Measurements from ENCODE around the gene EFEMP1. TPM values are rescaled to one million over a fixed set of nuclear protein-coding genes. Genes with fewer than 3 reads are reported as not detected.
A peak's percentile ranks its signal among the peaks of the same experiment; 100 is the strongest.

EFEMP1 gene
- total and polyA plus RNA-seq, 8 donors, result 7.0 to 50.8 (median 21.0) TPM

DNA sequence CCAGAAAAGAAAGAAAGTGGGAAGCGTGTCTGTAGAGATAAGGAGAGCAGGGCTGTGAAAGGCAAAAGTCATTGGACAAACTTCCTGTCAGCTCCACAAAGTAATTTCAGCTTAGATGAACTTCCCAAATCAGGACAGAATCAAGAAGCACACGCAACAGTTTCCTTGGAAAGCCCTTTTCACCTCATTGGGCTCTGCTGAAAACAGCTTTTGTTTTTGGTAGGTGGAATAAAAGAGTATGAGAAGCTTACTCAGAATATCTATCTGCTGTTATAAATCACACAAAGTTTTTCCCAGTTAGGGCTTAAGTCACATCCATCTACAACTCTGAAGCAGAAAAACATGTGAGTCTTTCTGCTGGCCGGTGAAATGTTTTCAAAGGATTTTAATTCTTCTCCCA lies 42.4 kb upstream of the EFEMP1 start:
- Histone ChIP-seq H3K27ac (peak overlapping the region in 3 of 4 donors; percentile 11 to 63 (median 53)), H3K9me3 (no peaks in the 10 kb centered on the region), H3K4me3 (no peak overlapping the region), H3K4me1 (peaks cover 0 to 16% (median 14%) of the 10 kb centered on the region in 3 donors), H3K27me3 (no peaks in the 10 kb centered on the region), H3K36me3 (no peaks in the 10 kb centered on the region)
- ATAC-seq (peak in 3 of 4 donors; percentile 6 to 43 (median 38)), FAIRE-seq (no peak), DNase-seq (no peak)
- TF ChIP-seq, protein P1, sequence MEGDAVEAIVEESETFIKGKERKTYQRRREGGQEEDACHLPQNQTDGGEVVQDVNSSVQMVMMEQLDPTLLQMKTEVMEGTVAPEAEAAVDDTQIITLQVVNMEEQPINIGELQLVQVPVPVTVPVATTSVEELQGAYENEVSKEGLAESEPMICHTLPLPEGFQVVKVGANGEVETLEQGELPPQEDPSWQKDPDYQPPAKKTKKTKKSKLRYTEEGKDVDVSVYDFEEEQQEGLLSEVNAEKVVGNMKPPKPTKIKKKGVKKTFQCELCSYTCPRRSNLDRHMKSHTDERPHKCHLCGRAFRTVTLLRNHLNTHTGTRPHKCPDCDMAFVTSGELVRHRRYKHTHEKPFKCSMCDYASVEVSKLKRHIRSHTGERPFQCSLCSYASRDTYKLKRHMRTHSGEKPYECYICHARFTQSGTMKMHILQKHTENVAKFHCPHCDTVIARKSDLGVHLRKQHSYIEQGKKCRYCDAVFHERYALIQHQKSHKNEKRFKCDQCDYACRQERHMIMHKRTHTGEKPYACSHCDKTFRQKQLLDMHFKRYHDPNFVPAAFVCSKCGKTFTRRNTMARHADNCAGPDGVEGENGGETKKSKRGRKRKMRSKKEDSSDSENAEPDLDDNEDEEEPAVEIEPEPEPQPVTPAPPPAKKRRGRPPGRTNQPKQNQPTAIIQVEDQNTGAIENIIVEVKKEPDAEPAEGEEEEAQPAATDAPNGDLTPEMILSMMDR (IDR thresholded peaks at IDR 0.05), result no peak
- WGBS, 2 donors, result 22 to 23% methylated on average over 3 of the region's 3 CpGs
- intact Hi-C loops (cut with DNase I), result no loop called here

DNA sequence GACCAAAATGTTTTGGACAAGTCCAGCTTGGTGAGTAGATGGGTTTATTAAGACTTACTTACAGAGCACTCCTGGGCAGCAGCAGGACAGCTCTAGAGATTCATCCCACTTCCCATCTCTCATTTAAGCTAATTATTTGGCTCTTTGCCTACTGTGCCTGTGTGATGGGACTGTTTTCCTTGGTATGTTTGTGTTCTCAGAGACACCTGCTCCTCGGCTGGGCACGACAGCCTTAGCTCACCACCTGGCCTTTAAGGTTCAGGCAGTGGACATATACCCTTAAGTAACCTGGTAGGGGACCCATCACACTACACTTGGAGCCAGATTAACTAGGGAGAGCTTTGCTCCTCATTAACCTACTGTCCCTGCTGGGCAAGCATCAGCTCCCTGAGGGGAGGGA lies 41.7 kb upstream of the EFEMP1 start:
- FAIRE-seq, result no peak
- no peak overlapping the region for H3K4me3 ChIP-seq

DNA sequence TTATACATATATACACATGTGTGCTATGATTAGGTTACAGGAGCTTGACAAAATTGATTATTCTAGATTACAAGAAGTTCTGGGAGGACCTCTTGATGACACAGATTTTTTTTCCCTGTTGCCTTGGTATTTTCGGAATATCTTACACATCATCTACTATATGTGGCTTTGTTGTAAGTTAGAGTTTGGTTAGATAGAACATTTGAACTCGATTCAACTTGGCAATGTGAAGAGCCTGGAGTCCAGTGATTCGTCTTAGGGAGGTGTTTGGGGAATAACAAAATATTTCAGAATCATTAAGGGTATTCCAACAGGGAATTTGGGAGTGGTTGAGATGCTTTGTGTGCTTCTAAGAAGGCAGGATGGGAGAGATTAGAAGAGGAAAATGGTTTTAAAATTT lies 39.3 kb upstream of the EFEMP1 start:
- ATAC-seq (no peak), DNase-seq (no peak), FAIRE-seq (no peak)
- Histone ChIP-seq H3K4me1 (peaks cover 0 to 16% (median 14%) of the 10 kb centered on the region in 3 donors), H3K36me3 (no peaks in the 10 kb centered on the region), H3K27ac (no peak overlapping the region), H3K27me3 (no peaks in the 10 kb centered on the region), H3K9me3 (no peaks in the 10 kb centered on the region), H3K4me3 (no peak overlapping the region)
- 66% methylated on average over 3 of the region's 3 CpGs for WGBS, 2 donors
- intact Hi-C loops (cut with DNase I), result no loop called here
- TF ChIP-seq, protein P1 (IDR thresholded peaks at IDR 0.05), result no peak

More for the DNA sequence above, 41.7 kb upstream of the EFEMP1 start:
- Histone ChIP-seq H3K4me1 (peaks cover 0 to 16% (median 14%) of the 10 kb centered on the region in 3 donors), H3K9me3 (no peaks in the 10 kb centered on the region), H3K36me3 (no peaks in the 10 kb centered on the region), H3K27ac (peak overlapping the region in 2 of 4 donors; percentile 53 to 63), H3K27me3 (no peaks in the 10 kb centered on the region)
- intact Hi-C loops (cut with DNase I), result no loop called here
- peak in 1 of 4 donors; percentile 4 for ATAC-seq
- 43 to 85% methylated on average over 2 of the region's 2 CpGs for WGBS, 2 donors
- no peak for DNase-seq
- TF ChIP-seq, protein P1 (IDR thresholded peaks at IDR 0.05), result no peak

DNA sequence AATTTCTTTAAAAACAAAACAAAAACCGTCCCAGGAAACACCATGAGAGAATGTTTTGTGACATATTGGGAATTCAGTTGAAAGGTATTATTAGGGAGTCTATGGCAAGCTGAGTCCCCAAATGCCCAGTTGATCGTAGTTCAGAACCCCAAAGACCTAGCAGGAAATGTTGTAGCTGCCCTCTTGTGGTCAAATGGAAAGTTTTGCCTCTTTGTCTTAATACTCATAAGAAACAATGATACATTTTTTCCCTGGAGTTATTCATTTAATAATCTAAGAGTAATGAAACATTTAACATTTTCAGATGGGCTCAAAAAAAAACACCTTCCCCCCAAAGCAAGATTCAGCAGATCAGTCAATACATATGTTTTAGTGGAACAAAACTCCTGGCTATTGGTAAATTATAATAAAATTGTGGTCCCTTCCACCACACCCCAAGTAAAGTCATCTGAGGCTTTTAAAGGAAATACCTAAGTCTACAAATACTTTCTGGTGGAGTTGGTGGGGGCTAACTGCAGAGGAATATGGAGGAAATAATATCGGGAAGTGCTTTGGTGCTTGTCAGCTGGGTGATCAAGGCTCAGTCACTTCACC lies 37.8 kb upstream of the EFEMP1 start:
- DNase-seq (peak in 1 of 6 donors; percentile 28), FAIRE-seq (no peak)

More for the DNA sequence above, 37.8 kb upstream of the EFEMP1 start:
- TF ChIP-seq, protein P1 (IDR thresholded peaks at IDR 0.05), result peak; percentile 21 to 42 (median 34)
- 9 to 21% methylated on average over 3 of the region's 3 CpGs for WGBS, 2 donors
- H3K27ac ChIP-seq, result no peak overlapping the region
- H3K27me3 ChIP-seq, result no peaks in the 10 kb centered on the region
- no peak overlapping the region for H3K4me3 ChIP-seq
- no peaks in the 10 kb centered on the region for H3K9me3 ChIP-seq
- H3K36me3 ChIP-seq, result no peaks in the 10 kb centered on the region
- peaks cover 0 to 13% (median 10%) of the 10 kb centered on the region in 3 donors for H3K4me1 ChIP-seq
- peak in 3 of 4 donors; percentile 46 to 58 (median 55) for ATAC-seq
- intact Hi-C loops (cut with DNase I), result no loop called here

All from pancreas (tissue), 10 donors.